ENCODE data around the gene ALDH5A1.
"Not testable (repeated sequence)": the region's sequence is repeated elsewhere in the genome, so short reads cannot be mapped to it uniquely, and the experiment has no call there.

ALDH5A1 gene

GRCh38 chr6:24504649-24505586, 10.1 kb downstream of the ALDH5A1 start:
- Histone ChIP-seq H3K27ac (no peak overlapping the region), H3K4me3 (no peak overlapping the region)
- TF ChIP-seq, protein P1, sequence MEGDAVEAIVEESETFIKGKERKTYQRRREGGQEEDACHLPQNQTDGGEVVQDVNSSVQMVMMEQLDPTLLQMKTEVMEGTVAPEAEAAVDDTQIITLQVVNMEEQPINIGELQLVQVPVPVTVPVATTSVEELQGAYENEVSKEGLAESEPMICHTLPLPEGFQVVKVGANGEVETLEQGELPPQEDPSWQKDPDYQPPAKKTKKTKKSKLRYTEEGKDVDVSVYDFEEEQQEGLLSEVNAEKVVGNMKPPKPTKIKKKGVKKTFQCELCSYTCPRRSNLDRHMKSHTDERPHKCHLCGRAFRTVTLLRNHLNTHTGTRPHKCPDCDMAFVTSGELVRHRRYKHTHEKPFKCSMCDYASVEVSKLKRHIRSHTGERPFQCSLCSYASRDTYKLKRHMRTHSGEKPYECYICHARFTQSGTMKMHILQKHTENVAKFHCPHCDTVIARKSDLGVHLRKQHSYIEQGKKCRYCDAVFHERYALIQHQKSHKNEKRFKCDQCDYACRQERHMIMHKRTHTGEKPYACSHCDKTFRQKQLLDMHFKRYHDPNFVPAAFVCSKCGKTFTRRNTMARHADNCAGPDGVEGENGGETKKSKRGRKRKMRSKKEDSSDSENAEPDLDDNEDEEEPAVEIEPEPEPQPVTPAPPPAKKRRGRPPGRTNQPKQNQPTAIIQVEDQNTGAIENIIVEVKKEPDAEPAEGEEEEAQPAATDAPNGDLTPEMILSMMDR (IDR thresholded peaks at IDR 0.05), result no peak
- DNase-seq (ENCODE audit: low spot score), result no peak

DNA sequence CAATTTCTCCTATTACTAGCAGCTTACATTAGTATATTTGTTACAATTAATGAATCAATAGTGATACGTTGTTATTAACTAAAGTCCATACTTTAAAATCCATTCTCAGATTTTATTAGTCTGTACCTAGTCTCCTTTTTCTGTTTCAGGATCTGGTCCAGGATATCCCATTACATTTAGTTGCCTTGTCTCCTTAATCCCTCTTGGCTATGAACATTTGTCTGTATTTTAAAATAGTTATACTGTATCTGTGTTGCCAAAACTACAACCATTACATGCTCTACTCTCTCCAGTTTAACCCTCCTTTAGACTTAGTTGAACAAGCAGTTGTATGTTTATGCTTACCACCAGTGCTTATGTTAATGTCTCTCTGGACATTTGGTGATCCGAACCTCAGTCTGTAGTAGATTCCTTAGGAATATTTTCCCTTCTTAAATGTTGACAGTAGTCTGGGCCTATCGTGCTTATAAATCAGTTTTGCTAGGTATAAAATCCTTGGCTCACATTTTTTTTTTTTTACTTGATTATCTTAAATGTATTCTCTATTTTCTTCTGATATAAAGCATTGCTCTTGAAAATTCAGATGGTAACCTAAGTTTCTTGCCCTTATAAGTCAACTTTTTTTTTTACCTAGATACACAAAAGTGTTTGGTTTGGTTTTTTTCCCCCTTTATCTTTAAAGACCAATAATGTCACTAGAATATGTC, 12.2 kb downstream of the ALDH5A1 start:
- no peak overlapping the region for H3K4me3 ChIP-seq
- TF ChIP-seq, protein P1 (IDR thresholded peaks at IDR 0.05), result no peak
- DNase-seq (ENCODE audit: low spot score), result no peak
- H3K27ac ChIP-seq, result no peak overlapping the region

- H3K4me3 ChIP-seq; H3K27ac ChIP-seq; DNase-seq (ENCODE audit: low spot score): not testable (repeated sequence)
Observed at GRCh38 chr6:24511976-24512375, 17.2 kb downstream of the ALDH5A1 start.

DNA sequence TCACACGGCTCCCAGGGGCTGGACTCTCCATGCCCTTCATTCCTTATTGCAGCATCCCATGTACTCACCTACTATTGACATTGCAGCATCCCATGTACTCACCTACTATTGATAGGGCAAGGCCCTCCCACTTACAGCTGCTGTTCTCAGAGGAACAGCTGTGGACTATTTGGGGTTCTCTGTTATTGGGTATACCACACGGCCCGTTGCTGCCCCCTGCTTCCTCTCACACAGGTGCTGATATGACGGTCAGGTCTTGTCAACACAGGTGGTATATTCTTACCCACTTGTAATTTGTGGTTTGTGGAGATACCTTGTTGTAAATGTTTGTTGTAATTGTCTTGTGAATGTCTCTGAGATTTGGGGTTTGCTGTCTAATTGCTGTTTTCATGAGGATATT, 18.8 kb downstream of the ALDH5A1 start:
- TF ChIP-seq, protein P1 (IDR thresholded peaks at IDR 0.05), result no peak
- no peak overlapping the region for H3K4me3 ChIP-seq
- no peak for DNase-seq (ENCODE audit: low spot score)
- H3K27ac ChIP-seq, result no peak overlapping the region

GRCh38 chr6:24517659-24518543, 23.1 kb downstream of the ALDH5A1 start:
- Histone ChIP-seq H3K4me3 (no peak overlapping the region), H3K27ac (no peak overlapping the region)
- TF ChIP-seq, protein P1 (IDR thresholded peaks at IDR 0.05), result no peak
- DNase-seq (ENCODE audit: low spot score), result no peak

DNA sequence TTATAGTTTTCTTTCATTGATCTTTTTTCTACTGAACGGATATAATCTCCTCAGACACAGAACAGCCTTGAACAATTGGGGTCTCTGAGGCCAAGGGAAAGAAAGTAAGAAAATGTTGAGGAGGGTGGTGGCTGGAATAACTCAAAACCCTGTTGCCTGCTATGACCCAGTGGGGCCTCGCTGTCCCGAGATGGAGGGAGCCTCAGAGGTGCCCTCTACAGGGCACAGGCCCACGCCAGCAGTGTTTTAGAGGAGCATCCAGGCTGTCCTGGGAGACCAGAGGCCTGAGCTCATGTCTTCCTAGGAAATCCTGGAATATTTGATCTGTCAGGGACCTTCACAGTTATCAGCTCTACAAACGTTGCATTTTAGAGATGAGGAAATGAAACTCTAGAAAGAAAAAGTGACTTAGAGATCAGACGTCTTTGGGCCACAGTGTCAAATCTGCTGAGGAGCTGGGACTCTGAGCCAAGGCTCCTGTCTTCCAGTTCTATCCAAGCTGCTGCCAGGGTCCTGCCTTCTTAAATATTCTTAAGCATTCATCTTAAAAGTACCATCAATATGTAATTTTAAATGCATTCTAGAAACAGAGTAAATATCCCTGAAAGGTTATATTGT, 26.3 kb downstream of the ALDH5A1 start:
- no peak overlapping the region for H3K4me3 ChIP-seq
- no peak for DNase-seq (ENCODE audit: low spot score)
- TF ChIP-seq, protein P1 (IDR thresholded peaks at IDR 0.05), result peak; percentile 48
- no peak overlapping the region for H3K27ac ChIP-seq
